GM12865 (cell line): ENCODE measurements around the gene NCBP1.

ENCODE experiments used
- DNase-seq: peaks from one replicate; pipeline ENCODE4 v3.0.0; 2010; ENCODE audit warnings: low read depth
- H3K4me3 ChIP-seq: 2 replicates; pipeline ENCODE4 v1.5.1; 2011; ENCODE audit warnings: mild to moderate bottlenecking, low read depth, low read length, control low read depth
- CTCF ChIP-seq: IDR thresholded peaks from 2 replicates; pipeline ENCODE4 v1.5.1; 2011; ENCODE audit warnings: low read length, control low read depth, low read depth, inconsistent platforms; ENCODE audit not compliant: insufficient read depth; ENCODE audit errors: missing control alignments

The NCBP1 gene

GRCh38 chr9:97659771-97660170 is 26.1 kb downstream of the NCBP1 start:
- no peak for TF ChIP-seq CTCF
- DNase-seq = no peak
- no peak overlapping the region for H3K4me3 ChIP-seq

- TF ChIP-seq CTCF = no peak
- no peak overlapping the region for H3K4me3 ChIP-seq
- no peak for DNase-seq
Observed at GRCh38 chr9:97660340-97660739, 26.7 kb downstream of the NCBP1 start.

GRCh38 chr9:97660847-97661246 is 27.2 kb downstream of the NCBP1 start:
- no peak overlapping the region for H3K4me3 ChIP-seq
- DNase-seq = no peak
- TF ChIP-seq CTCF = no peak

GRCh38 chr9:97665742-97666141 is 32.1 kb downstream of the NCBP1 start:
- H3K4me3 ChIP-seq = no peak overlapping the region
- TF ChIP-seq CTCF = no peak
- DNase-seq = no peak

GRCh38 chr9:97666907-97667686 is 33.5 kb downstream of the NCBP1 start:
- DNase-seq = no peak
- no peak for TF ChIP-seq CTCF
- no peak overlapping the region for H3K4me3 ChIP-seq

- TF ChIP-seq CTCF = no peak
- no peak for DNase-seq
- no peak overlapping the region for H3K4me3 ChIP-seq
Observed at GRCh38 chr9:97668485-97668884, 34.9 kb downstream of the NCBP1 start.

GRCh38 chr9:97670586-97670985 is 37.0 kb downstream of the NCBP1 start:
- TF ChIP-seq CTCF = no peak
- no peak for DNase-seq
- H3K4me3 ChIP-seq = no peak overlapping the region
